Right lung (tissue), 10 donors: ENCODE results near the gene TGDS. TPM values are rescaled to one million over a fixed set of nuclear protein-coding genes. Genes with fewer than 3 reads are reported as not detected.
A peak's percentile ranks its signal among the peaks of the same experiment; 100 is the strongest.
"Not testable (repeated sequence)": the region's sequence is repeated elsewhere in the genome, so short reads cannot be mapped to it uniquely, and the experiment has no call there.

ENCODE experiments used
- DNase-seq, 2 donors: peaks; one replicate each; pipeline ENCODE4 v3.0.0-alpha.2; 2013
- long read RNA-seq, 8 donors: transcript quantifications; one replicate each; lab custom pipeline, GENCODE V29; 2026
- polyA plus RNA-seq, 5 donors: library from polyadenylated mRNA; unstranded; fragments of 120-200 nt; gene quantifications; one replicate each; pipeline versions ENCODE4 v1.2.1 to v1.2.3, GENCODE V29; 2013; ENCODE audit warnings: inconsistent platforms in 1 of 5, low replicate concordance in 1 of 5; ENCODE audit not compliant: insufficient read length in 5 of 5, insufficient read depth in 1 of 5

The TGDS gene, protein sequence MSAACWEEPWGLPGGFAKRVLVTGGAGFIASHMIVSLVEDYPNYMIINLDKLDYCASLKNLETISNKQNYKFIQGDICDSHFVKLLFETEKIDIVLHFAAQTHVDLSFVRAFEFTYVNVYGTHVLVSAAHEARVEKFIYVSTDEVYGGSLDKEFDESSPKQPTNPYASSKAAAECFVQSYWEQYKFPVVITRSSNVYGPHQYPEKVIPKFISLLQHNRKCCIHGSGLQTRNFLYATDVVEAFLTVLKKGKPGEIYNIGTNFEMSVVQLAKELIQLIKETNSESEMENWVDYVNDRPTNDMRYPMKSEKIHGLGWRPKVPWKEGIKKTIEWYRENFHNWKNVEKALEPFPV
- polyA plus RNA-seq, result 10 to 100 TPM; 16.9 to 25.6 (median 23.8) TPM
- long read RNA-seq, donor 1, transcript TGDS-201 (12 exons, 1,905 nt), result major isoform, 7 of 7 reads
- long read RNA-seq, donor 1, partial matches to known transcripts, result 0 of 7 reads
- long read RNA-seq, donor 1, other reads (novel, unspliced or antisense), result 0 of 7 reads
- long read RNA-seq, donor 2, transcript TGDS-201 (12 exons, 1,905 nt), result major isoform, 6 of 6 reads
- long read RNA-seq, donor 2, partial matches to known transcripts, result 0 of 6 reads
- long read RNA-seq, donor 2, other reads (novel, unspliced or antisense), result 0 of 6 reads
- long read RNA-seq, donor 3, partial matches to known transcripts, result 7 of 9 reads
- long read RNA-seq, donor 3, other reads (novel, unspliced or antisense), result 0 of 9 reads
- long read RNA-seq, donor 4, partial matches to known transcripts, result 0 of 1 reads
- long read RNA-seq, donor 4, other reads (novel, unspliced or antisense), result 0 of 1 reads
- long read RNA-seq, donor 5, partial matches to known transcripts, result 0 of 2 reads
- long read RNA-seq, donor 5, other reads (novel, unspliced or antisense), result 0 of 2 reads
- long read RNA-seq, donor 6, partial matches to known transcripts, result 0 of 3 reads
- long read RNA-seq, donor 6, other reads (novel, unspliced or antisense), result 0 of 3 reads
- long read RNA-seq, donor 7, partial matches to known transcripts, result 5 of 7 reads
- long read RNA-seq, donor 7, other reads (novel, unspliced or antisense), result 0 of 7 reads
- long read RNA-seq, donor 8, partial matches to known transcripts, result 0 of 1 reads
- long read RNA-seq, donor 8, other reads (novel, unspliced or antisense), result 0 of 1 reads

DNA sequence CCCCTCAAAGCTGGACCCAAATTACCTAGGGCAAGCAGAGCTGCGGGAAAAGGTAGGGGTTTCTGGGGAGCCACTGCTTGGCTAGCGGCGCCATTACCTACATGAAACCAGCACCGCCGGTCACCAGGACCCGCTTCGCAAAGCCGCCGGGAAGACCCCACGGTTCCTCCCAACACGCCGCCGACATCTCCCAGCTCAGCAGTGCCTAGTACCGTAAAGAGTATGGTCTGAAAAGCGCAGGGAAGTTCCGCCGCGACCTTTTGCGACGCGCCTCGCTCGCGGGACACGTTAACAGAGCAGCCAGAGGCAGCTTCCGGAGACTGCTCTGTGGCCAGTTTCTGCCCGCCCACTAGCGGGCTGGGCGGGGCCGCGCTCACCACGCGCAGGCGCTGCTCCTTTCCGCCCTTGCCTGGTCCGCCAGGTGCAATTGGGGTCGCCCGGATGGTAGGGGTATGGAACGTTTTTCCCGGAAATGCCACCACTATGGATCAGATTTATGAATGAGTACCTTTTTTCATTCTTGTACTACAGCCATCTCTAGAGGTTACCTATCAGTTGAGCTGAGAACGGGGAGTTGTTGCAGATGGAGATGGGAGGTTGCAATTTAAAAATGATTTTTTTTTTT is at the start of gene TGDS:
Gene TGDS, minus strand, starts transcription at position 203 of the 625 bp plus-strand sequence. Its CDS starts 16 bp downstream, at position 187.
- DNase-seq, result peak; percentile 89 to 90

DNA sequence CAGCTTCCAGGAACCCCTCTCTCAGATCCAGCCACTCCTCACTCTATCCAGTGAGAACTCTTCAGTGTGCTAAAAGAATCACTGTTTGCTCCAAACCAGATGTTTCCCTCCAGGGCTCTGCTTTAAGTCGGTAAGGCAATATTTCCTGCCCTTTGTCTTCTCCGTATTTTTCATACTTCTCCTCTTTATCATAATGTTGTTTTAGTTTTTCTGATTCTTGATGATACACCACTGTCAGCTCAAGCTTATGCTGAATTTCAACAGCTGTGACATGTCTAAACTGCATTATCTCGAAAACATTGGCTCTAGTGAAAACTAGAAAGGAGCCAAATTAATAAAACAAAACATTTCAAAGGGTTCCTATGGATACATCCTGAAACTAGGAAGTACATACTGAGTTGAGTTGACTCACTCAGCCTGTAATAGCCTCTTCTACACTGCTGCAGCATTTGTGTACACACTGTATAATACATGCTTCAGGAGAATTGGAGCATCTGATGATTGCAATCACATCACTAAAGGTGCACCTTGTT is 45.5 kb upstream of the TGDS start:
- peak; percentile 81 to 88 for DNase-seq

DNA sequence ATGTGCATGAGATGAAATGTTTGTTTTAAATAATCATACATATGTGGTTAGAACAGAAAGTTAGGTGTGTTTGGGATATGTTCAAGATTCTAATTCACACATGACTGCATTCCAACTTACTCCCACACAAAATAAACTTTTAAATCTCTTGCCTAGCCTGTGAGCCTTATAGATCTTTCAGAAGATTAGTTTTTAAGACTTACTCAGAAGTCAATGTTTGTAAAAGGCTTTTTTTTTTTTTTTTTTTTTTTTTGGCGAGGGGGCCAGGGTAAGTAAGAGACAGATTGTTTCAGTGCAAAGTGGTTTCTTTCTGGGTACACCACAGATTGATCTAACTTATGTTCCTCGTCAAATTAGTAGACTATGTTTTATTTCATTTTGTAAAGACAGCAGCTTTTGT is 44.8 kb upstream of the TGDS start:
- no peak for DNase-seq

DNA sequence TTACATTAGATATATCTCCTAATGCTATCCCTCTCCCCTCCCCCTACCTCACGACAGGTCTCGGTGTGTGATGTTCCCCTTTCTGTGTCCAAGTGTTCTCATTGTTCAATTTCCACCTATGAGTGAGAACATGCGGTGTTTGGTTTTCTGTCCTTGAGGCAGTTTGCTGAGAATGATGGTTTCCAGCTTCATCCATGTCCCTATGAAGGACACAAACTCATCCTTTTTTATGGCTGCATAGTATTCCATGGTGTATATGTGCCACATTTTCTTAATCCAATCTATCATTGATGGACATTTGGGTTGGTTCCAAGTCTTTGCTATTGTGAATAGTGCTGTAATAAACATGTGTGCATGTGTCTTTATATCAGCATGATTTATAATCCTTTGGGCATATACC is 41.7 kb upstream of the TGDS start:
- not testable (repeated sequence) for DNase-seq

DNA sequence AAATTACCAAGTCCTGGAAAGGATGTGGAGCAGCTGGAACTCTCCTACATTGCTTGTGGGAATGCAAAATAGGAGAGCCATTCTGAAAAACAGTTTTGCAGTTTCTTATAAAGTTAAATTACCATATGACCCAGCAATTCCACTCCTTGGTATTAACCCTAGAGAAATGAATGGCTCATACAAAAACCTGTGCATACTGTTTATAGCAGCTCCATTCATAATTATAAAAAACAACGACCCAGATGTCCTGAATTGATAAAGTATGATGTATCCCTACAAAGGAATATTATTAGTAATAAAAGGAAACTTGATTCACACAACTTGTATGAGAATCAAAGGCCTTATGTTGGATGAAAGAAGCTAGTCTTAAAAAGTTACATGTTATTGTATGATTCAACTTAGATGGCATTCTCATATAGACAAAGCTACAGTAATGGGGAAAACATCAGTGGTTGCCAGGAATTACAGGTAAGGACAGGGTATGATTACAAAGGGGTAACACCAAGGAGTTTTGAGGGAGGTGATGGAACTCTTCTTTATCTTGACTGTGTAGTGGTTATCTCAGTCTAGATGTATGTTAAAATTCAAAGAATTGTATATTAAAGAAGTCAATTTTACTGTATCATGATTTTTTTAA is 41.1 kb upstream of the TGDS start:
- no peak for DNase-seq

- DNase-seq, result not testable (repeated sequence)
Observed at GRCh38 chr13:94636096-94636495, 40.1 kb upstream of the TGDS start.

DNA sequence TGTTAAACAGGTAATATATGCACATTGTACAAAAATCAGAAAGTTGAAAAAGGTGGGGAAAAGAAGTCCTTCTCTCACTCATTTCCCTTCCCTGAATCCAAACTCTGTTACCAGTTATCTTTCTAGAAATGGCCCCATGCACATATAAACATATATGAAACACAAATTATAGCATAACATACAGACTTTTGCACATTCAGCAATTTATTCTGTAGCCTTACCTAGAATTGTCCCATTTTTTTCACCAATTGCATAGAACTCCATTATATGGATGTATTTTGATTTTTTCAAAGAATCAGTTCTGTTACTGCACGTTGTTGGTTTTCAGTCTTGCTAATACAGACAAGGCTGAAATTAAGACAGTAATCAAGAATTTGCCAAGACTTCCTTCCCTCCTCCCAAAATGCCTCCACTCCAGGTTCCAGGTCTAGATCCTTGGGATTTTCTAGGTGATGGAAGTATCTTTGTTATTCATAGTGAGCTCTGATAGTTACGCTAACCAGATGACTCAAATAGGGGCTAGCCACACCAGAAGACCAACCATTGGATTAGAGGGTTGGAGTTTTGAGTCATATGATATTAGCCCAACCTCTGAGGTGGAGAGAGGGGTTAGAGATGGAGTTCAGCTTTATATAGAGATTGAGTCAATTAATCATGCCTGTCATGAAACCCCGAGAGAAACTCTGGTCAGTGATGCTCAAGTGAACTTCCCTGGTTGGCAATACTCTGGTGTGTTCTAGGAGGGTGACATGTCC is 36.5 kb upstream of the TGDS start:
- no peak for DNase-seq

DNA sequence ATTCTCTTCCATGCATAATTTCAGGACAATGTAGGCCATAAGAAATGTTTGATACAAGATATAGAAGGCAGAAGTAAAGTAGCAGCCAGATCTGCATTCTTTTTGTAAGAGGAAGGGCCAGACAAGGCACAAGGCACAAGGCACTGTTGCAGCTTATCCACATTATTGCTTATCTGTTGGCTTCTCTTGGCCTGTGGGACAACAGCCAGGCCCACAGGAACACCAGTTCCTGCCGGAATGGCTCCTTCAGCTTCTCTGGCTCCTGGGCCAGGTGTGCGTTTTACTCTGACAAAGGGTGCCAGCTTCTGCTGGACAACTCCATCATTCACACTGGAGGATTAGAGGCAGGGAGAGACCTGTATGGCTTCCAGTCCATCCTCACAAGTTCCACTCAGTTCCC is 34.9 kb upstream of the TGDS start:
- no peak for DNase-seq

- no peak for DNase-seq
Observed at GRCh38 chr13:94623316-94623715, 27.4 kb upstream of the TGDS start.

GRCh38 chr13:94622344-94622743 is 26.4 kb upstream of the TGDS start:
- DNase-seq, result no peak

DNA sequence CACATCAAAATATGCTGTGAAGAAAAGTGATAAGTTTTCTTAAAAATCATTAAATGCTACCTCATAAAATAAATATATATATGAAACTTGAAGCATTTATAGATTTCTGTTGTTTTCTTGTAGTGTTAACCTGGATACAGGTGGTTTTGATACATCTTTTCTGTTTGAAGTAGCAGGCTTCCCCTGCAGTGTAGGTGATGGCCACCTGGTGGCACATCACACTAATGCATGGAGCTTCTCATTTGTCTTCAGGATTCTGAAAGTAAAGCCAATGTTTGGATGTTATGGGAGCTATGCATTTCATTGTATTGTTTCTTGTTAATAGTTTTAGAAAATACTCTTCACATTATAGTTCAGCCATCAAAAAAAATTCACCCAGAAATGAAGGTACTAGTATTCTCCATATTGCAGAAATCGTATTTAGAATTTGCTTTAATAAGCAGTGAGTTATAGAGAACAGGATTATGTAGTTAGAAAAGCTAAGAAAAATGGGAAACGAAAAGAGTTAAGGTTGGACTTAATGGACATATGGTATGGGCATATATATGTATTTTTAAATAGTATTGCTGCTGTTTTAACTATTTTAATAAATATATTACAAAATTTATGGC is 24.4 kb upstream of the TGDS start:
- no peak for DNase-seq

DNA sequence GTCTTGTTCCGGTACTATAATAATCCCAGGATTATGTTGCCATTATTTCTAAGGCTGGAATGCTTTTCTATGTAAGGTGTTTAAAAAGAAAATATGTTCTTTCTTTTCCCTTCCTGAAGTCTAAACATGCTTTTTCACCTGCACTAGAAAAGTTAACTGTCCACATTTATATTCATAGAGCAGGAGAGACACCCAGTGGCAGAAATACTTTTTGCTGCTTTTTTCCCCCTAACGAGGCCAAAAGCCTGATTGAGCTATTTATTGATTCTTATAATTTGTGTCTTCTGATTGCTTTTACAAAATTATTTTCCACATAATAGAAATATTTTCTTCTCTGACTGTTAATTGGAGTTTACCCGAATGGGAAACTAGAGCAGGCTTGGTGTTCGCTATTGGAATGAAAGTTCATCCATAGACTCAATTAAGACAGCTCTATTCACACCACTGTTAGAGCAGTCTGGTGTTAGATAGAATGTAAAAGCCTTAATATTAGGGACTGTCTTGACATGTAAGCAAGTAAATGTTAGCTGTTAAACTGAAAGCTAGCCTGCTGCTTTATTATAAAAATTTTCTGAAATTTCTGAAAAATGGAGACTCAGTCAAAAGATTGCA is 21.5 kb upstream of the TGDS start:
- no peak for DNase-seq

DNA sequence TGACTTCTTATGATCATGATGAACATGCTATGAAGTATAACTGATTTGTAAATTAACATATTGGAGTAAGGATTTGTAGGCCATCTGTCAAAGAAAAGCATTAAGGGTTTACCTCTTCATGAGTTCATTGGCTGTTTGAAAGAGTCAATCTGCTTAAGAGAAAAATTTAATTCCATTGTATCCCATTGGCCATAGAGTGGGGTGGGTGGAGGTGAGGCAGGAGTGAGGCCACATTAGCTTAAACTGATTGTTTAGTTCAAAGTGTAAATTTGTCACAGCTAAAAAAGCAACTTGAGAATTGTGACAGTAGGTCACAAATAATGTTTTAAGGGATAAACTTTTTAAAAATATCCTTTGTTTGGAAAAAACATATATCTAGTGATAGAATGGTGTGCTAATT is 17.1 kb upstream of the TGDS start:
- no peak for DNase-seq

- DNase-seq, result no peak
Observed at GRCh38 chr13:94612050-94612449, 16.1 kb upstream of the TGDS start.

- no peak for DNase-seq
Observed at GRCh38 chr13:94610475-94610874, 14.5 kb upstream of the TGDS start.

DNA sequence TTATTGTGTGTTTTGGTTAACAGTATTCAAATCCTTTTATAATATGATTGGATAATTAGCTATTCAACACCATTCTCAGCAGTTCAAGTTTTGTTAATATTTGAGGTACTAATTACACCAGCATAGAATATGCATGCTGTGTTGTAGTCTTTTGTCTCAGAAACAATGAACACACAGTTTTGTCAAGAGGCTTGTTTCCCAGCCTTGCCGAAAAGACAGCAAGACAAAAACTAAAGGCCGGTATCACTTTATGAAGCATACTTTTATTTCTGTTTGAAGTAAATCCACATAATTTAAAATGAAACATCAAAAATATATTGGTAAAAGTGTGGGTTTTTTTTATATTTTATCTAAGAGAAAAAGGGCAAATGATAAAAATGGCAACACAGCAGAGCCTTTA is 13.2 kb upstream of the TGDS start:
- no peak for DNase-seq

DNA sequence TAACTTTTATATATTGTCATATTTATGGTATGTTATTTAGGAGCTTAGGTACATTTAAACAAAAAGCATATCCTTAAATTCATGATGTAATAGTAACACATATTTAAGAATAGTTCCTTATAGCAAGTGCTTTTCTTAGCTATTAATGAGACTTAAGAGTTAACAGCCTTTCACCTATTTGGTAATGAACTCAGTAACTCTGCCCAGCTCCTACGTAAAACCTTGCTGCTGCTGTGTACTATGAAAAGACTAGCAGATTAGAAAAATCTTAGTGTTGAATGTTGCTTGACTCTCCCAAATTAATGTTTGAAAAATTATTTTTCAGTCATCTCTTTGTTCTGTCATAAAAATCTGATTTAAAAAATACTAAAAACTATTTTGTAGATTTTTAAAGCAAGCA is 12.6 kb upstream of the TGDS start:
- DNase-seq, result no peak

DNA sequence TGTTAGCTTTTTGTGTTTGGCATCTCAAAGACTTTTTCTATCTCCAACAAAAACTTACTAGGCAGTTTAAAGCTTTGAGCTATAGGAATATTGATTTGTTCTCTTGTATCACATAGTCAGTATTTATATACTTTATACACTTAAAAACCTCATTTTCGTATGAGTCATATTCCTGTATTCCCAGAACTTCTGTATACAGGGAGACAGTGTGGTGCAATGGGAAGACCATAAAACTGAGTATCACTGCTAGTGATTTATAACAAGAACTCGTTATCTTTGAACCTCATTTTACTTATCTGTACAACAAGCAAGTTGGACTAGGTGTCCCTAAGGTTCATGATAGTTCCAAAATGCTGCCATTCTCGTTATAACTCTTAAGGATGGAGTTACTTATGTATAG is 12.0 kb upstream of the TGDS start:
- no peak for DNase-seq

- no peak for DNase-seq
Observed at GRCh38 chr13:94607056-94607455, 11.1 kb upstream of the TGDS start.
